ENCODE measurements around the gene F13B.
"Not testable (repeated sequence)": the region's sequence is repeated elsewhere in the genome, so short reads cannot be mapped to it uniquely, and the experiment has no call there.

The F13B gene

GRCh38 chr1:197041486-197042353 lies 25.3 kb downstream of the F13B start:
- DNase-seq: no peak

- DNase-seq: no peak
Measured at GRCh38 chr1:197036861-197037260, 30.2 kb downstream of the F13B start.

GRCh38 chr1:197034631-197035339 lies 32.3 kb downstream of the F13B start:
- DNase-seq: peak; percentile 11

GRCh38 chr1:197029749-197030148 lies 37.3 kb downstream of the F13B start:
- DNase-seq: no peak

GRCh38 chr1:197027359-197027758 lies 39.7 kb downstream of the F13B start:
- DNase-seq: no peak

- DNase-seq: no peak
Measured at GRCh38 chr1:197024460-197024859, 42.6 kb downstream of the F13B start.

- DNase-seq: no peak
Measured at GRCh38 chr1:197021716-197022115, 45.3 kb downstream of the F13B start.

GRCh38 chr1:197017558-197018146 lies 49.4 kb downstream of the F13B start:
- DNase-seq: no peak

GRCh38 chr1:197016751-197017150 lies 50.3 kb downstream of the F13B start:
- no peak for DNase-seq

GRCh38 chr1:197013234-197013633 lies 53.8 kb downstream of the F13B start:
- DNase-seq: no peak

- DNase-seq: no peak
Measured at GRCh38 chr1:197011614-197012013, 55.4 kb downstream of the F13B start.

GRCh38 chr1:197008861-197009260 lies 58.2 kb downstream of the F13B start:
- DNase-seq: no peak

- no peak for DNase-seq
Measured at GRCh38 chr1:197003132-197003531, 63.9 kb downstream of the F13B start.

GRCh38 chr1:197001828-197002227 lies 65.2 kb downstream of the F13B start:
- DNase-seq: no peak

GRCh38 chr1:196997423-196997822 lies 69.6 kb downstream of the F13B start:
- DNase-seq: peak; percentile 60

- no peak for DNase-seq
Measured at GRCh38 chr1:196993916-196994315, 73.1 kb downstream of the F13B start.

- DNase-seq: not testable (repeated sequence)
Measured at GRCh38 chr1:196991919-196992651, 75.0 kb downstream of the F13B start.

Measured in amniotic stem cell (primary cell).